ENCODE results near the gene USP49. TPM values are rescaled to one million over a fixed set of nuclear protein-coding genes. Genes with fewer than 3 reads are reported as not detected.
A peak's percentile ranks its signal among the peaks of the same experiment; 100 is the strongest.

Gene USP49
- total RNA-seq, 1 experiment from 2014 or later: 10.7 TPM

DNA sequence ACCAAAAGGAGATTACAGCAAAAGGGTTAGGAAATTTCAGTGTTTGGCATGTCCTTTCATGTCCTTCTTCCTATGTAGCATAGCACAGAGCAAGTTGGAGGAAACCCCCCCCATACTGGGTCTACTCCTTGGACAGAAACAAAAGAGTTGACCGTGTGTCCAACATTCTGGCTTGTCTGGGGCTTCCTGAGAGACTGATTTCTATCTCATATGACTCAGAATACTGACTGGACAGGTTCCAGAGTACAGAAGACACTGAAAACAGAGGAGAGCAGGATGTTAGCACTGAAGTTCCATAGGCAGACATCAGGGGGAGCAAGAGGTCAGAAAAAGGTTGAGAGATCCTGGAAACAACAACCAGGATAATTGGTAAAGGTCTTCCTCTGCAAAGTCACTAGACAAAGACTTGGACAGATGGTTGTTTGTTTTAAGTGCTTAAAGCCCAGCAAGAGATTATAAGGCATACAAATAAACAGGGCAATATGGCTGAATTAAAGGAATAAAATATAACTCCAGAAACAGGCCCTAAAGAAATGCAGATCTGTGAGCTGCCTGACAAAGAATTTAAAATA is 48.4 kb downstream of the USP49 start:
- Histone ChIP-seq H3K4me2 (ENCODE audit: low read depth, low read length, poor library complexity, severe bottlenecking) (no peak overlapping the region), H4K20me1 (ENCODE audit: insufficient read depth, low read depth, low read length) (no peaks in the 10 kb centered on the region), H3K4me1 (ENCODE audit: low read length) (peaks cover 6% of the 10 kb centered on the region), H3K9ac (ENCODE audit: low read length) (no peak overlapping the region), H3K27me3 (ENCODE audit: low read length) (no peaks in the 10 kb centered on the region), H3K9me3 (ENCODE audit: low read length) (no peaks in the 10 kb centered on the region), H3K79me2 (ENCODE audit: low read length) (0 out of 2 replicates have a peak, but pooled peaks cover 5% of the 10 kb centered on the region), H2AFZ (ENCODE audit: low read length) (no peak overlapping the region), H3K36me3 (ENCODE audit: insufficient read depth, low read length) (0 out of 2 replicates have a peak, but pooled peaks cover 7% of the 10 kb centered on the region), H3K9me2 (replicated peaks; ENCODE audit: insufficient read depth, low read length) (no peaks in the 10 kb centered on the region), H3K4me3 (ENCODE audit: low read length) (no peak overlapping the region), H3K27ac (ENCODE audit: low read length) (no peak overlapping the region)
- peak; percentile 82 for DNase-seq

DNA sequence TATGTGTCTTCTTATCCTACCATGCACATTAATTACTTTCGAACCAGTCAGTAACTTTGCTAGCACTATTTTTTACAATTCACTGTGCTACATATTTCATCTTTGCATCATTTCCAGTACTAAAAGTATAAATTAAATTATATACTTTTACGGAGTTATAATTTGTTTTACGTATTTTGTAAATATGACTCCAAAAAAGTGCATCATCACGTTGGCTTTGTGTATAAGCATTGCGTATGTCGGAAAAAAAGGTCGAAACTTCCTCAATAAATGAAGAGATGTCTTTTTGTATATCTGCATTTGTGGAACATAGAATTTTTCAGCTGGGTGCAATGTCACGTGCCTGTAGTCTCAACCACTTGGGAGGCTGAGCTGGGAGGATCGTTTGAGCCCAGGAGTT is 52.0 kb downstream of the USP49 start:
- Histone ChIP-seq H3K4me2 (ENCODE audit: low read depth, low read length, poor library complexity, severe bottlenecking) (no peak overlapping the region), H3K9me3 (ENCODE audit: low read length) (no peaks in the 10 kb centered on the region), H3K4me3 (ENCODE audit: low read length) (no peak overlapping the region), H3K27ac (ENCODE audit: low read length) (no peak overlapping the region), H4K20me1 (ENCODE audit: insufficient read depth, low read depth, low read length) (no peaks in the 10 kb centered on the region), H3K9me2 (replicated peaks; ENCODE audit: insufficient read depth, low read length) (no peaks in the 10 kb centered on the region), H3K9ac (ENCODE audit: low read length) (no peak overlapping the region), H3K27me3 (ENCODE audit: low read length) (no peaks in the 10 kb centered on the region), H3K4me1 (ENCODE audit: low read length) (peaks cover 1% of the 10 kb centered on the region), H3K79me2 (ENCODE audit: low read length) (0 out of 2 replicates have a peak, but pooled peaks cover 8% of the 10 kb centered on the region), H3K36me3 (ENCODE audit: insufficient read depth, low read length) (no peaks in the 10 kb centered on the region), H2AFZ (ENCODE audit: low read length) (no peak overlapping the region)
- DNase-seq: no peak

DNA sequence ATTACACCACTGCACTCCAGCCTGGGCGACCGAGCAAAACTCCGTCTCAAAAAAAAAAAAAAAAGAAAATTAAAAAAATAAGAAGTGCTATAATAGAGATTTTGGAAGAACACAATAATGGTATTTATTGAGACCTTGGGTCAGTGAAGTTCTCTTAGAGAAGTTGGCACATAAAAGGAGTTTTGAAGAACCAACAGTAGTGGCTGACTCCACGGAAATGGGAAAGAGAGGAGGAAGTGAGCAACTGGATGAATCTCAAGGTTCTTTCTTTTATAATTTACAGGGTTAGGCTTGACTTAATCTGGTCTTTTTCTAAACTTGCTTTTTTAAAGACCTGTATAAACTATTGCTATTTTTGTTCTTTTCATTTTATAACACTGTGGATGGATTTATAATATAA is 54.8 kb downstream of the USP49 start:
- H3K9me2 ChIP-seq (replicated peaks; ENCODE audit: insufficient read depth, low read length): no peaks in the 10 kb centered on the region

DNA sequence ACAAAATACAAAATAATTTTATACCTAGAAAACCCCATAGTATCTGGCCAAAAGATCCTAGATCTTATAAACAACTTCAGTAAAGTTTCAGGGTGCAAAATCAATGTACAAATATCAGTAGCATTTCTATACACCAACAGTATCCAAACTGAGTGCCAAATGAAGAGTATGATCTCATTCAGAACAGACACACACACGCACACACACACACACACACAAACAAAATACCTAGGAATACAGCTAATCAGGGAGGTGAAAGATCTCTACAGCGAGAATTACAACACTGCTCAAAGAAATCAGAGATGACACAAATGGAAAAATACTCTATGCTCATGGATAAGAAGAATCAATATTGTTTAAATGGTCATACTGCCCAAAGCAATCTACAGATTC is 58.5 kb downstream of the USP49 start:
- peak overlapping the region; percentile 65 for H3K27ac ChIP-seq (ENCODE audit: low read length)
- H3K4me3 ChIP-seq (ENCODE audit: low read length): no peak overlapping the region
- no peak for DNase-seq
- no peaks in the 10 kb centered on the region for H3K27me3 ChIP-seq (ENCODE audit: low read length)
- H2AFZ ChIP-seq (ENCODE audit: low read length): no peak overlapping the region
- H3K9ac ChIP-seq (ENCODE audit: low read length): no peak overlapping the region
- H3K36me3 ChIP-seq (ENCODE audit: insufficient read depth, low read length): no peaks in the 10 kb centered on the region
- H3K9me2 ChIP-seq (replicated peaks; ENCODE audit: insufficient read depth, low read length): no peaks in the 10 kb centered on the region
- no peaks in the 10 kb centered on the region for H4K20me1 ChIP-seq (ENCODE audit: insufficient read depth, low read depth, low read length)
- peak overlapping the region; percentile 62 for H3K4me2 ChIP-seq (ENCODE audit: low read depth, low read length, poor library complexity, severe bottlenecking)
- H3K79me2 ChIP-seq (ENCODE audit: low read length): peaks cover 36% of the 10 kb centered on the region
- no peaks in the 10 kb centered on the region for H3K9me3 ChIP-seq (ENCODE audit: low read length)
- H3K4me1 ChIP-seq (ENCODE audit: low read length): peaks cover 23% of the 10 kb centered on the region

More for the DNA sequence above, 54.8 kb downstream of the USP49 start:
- Histone ChIP-seq H3K4me2 (ENCODE audit: low read depth, low read length, poor library complexity, severe bottlenecking) (no peak overlapping the region), H2AFZ (ENCODE audit: low read length) (no peak overlapping the region), H4K20me1 (ENCODE audit: insufficient read depth, low read depth, low read length) (no peaks in the 10 kb centered on the region), H3K27me3 (ENCODE audit: low read length) (no peaks in the 10 kb centered on the region), H3K36me3 (ENCODE audit: insufficient read depth, low read length) (no peaks in the 10 kb centered on the region), H3K9me3 (ENCODE audit: low read length) (no peaks in the 10 kb centered on the region), H3K4me1 (ENCODE audit: low read length) (peaks cover 23% of the 10 kb centered on the region), H3K4me3 (ENCODE audit: low read length) (no peak overlapping the region), H3K9ac (ENCODE audit: low read length) (no peak overlapping the region), H3K27ac (ENCODE audit: low read length) (no peak overlapping the region), H3K79me2 (ENCODE audit: low read length) (peaks cover 27% of the 10 kb centered on the region)
- DNase-seq: no peak

DNA sequence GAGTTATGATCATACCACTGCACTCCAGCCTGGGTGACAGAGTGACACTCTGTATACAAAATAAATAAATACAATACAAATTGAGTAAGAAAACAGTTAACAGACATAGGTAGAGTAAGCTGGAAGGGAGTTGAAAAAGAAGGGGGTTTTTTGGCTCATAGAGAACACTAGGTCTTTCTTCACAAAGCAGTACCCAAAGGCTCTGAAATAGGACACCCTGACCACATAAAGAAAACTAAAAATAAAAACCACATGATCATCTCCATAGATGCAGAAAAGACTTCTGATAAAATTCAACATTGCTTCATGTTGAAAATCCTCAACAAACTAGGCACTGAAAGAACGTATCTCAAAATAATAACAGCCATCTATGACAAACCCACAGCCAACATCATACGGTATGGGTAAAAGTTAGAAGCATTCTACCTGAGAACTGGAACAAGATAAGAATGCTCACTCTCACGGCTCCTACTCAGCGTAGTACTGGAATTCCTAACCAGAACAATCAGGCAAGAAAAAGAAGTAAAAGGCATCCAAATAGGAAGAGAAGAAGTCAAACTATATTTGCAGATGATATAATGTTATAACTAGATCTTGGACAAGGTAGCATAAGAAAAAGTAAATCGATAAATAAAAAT is 59.0 kb downstream of the USP49 start:
- H3K9ac ChIP-seq (ENCODE audit: low read length): peak overlapping the region; percentile 34
- H4K20me1 ChIP-seq (ENCODE audit: insufficient read depth, low read depth, low read length): no peaks in the 10 kb centered on the region
- peaks cover 23% of the 10 kb centered on the region for H3K4me1 ChIP-seq (ENCODE audit: low read length)
- peak overlapping the region; percentile 62 for H3K4me2 ChIP-seq (ENCODE audit: low read depth, low read length, poor library complexity, severe bottlenecking)
- H3K9me3 ChIP-seq (ENCODE audit: low read length): no peaks in the 10 kb centered on the region
- peak overlapping the region; percentile 34 for H3K4me3 ChIP-seq (ENCODE audit: low read length)
- H3K79me2 ChIP-seq (ENCODE audit: low read length): peaks cover 36% of the 10 kb centered on the region
- no peaks in the 10 kb centered on the region for H3K27me3 ChIP-seq (ENCODE audit: low read length)
- DNase-seq: peak; percentile 57
- H3K9me2 ChIP-seq (replicated peaks; ENCODE audit: insufficient read depth, low read length): no peaks in the 10 kb centered on the region
- H3K27ac ChIP-seq (ENCODE audit: low read length): peak overlapping the region; percentile 65
- H3K36me3 ChIP-seq (ENCODE audit: insufficient read depth, low read length): no peaks in the 10 kb centered on the region
- H2AFZ ChIP-seq (ENCODE audit: low read length): no peak overlapping the region

DNA sequence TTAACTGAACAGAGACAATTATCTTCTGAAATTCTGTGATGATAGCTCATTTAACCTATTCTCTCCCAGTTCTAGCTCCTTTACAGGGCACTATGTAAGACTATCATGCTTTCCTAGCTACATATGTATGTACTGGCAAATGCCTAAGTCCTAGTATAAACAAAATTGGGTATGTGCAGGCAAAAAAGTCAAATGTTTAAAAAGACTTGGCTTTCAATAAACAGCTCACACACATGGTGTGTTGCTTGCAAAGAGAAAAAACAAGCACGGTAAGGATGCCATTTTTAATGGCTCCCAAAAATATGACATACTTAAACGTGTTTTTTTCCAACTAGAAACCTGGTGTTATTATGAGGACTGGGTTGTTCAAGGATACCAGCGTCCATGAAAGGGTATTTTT is 62.9 kb downstream of the USP49 start:
- Histone ChIP-seq H3K4me1 (ENCODE audit: low read length) (peaks cover 13% of the 10 kb centered on the region), H3K79me2 (ENCODE audit: low read length) (peaks cover 30% of the 10 kb centered on the region), H2AFZ (ENCODE audit: low read length) (no peak overlapping the region)

DNA sequence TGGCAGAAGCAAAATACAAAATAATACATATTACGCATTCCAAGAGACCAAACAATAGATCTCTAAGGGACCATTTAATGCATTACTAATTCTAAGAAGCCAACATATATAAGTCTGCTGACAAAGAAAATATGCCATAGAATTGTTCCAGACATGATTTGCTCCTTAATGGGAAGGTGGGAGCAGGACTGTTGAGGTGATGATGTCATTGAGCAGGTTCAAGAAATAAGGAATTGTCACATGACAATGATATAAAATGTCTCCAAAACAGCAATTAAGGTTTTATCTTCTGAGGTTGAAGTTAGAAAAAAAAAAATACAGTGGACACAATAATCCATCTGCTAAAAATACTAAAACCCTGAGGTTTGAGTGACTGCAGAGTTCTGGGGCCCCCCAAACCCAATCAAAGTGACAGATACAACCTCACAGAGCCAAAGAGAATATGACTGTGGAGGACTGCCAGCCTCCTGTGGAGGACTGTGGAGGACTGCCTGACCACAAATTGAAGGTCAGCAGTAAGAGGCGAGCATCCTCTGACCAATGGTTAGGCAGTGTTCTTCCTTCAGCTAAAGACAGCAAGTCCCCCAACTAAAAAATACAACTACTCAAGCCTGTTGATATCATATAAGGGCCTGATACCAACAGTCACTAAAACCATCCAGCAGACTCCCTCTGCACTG is 68.7 kb downstream of the USP49 start:
- no peak for DNase-seq
- no peaks in the 10 kb centered on the region for H3K27me3 ChIP-seq (ENCODE audit: low read length)

More for the DNA sequence above, 62.9 kb downstream of the USP49 start:
- H4K20me1 ChIP-seq (ENCODE audit: insufficient read depth, low read depth, low read length): no peaks in the 10 kb centered on the region
- no peak overlapping the region for H3K9ac ChIP-seq (ENCODE audit: low read length)
- H3K27ac ChIP-seq (ENCODE audit: low read length): no peak overlapping the region
- DNase-seq: no peak
- H3K4me2 ChIP-seq (ENCODE audit: low read depth, low read length, poor library complexity, severe bottlenecking): no peak overlapping the region
- H3K4me3 ChIP-seq (ENCODE audit: low read length): no peak overlapping the region
- no peaks in the 10 kb centered on the region for H3K9me3 ChIP-seq (ENCODE audit: low read length)
- no peaks in the 10 kb centered on the region for H3K27me3 ChIP-seq (ENCODE audit: low read length)
- no peaks in the 10 kb centered on the region for H3K36me3 ChIP-seq (ENCODE audit: insufficient read depth, low read length)
- no peaks in the 10 kb centered on the region for H3K9me2 ChIP-seq (replicated peaks; ENCODE audit: insufficient read depth, low read length)

More for the DNA sequence above, 68.7 kb downstream of the USP49 start:
- H3K9ac ChIP-seq (ENCODE audit: low read length): no peak overlapping the region
- H3K27ac ChIP-seq (ENCODE audit: low read length): no peak overlapping the region
- H3K4me2 ChIP-seq (ENCODE audit: low read depth, low read length, poor library complexity, severe bottlenecking): no peak overlapping the region
- no peak overlapping the region for H3K4me3 ChIP-seq (ENCODE audit: low read length)
- no peak overlapping the region for H2AFZ ChIP-seq (ENCODE audit: low read length)
- no peaks in the 10 kb centered on the region for H3K4me1 ChIP-seq (ENCODE audit: low read length)
- H4K20me1 ChIP-seq (ENCODE audit: insufficient read depth, low read depth, low read length): no peaks in the 10 kb centered on the region
- H3K36me3 ChIP-seq (ENCODE audit: insufficient read depth, low read length): no peaks in the 10 kb centered on the region
- peaks cover 4% of the 10 kb centered on the region; the same call in 1 of the 2 replicates for H3K79me2 ChIP-seq (ENCODE audit: low read length)
- no peaks in the 10 kb centered on the region for H3K9me2 ChIP-seq (replicated peaks; ENCODE audit: insufficient read depth, low read length)
- no peaks in the 10 kb centered on the region for H3K9me3 ChIP-seq (ENCODE audit: low read length)

All from Karpas-422 (cell line).